MCF 10A (cell line): ENCODE results near the gene OR13C9. TPM values are rescaled to one million over a fixed set of nuclear protein-coding genes. Genes with fewer than 3 reads are reported as not detected.

ENCODE experiments used
- BruUV-seq: library from RNA; stranded (reverse); fragments of 400-500 nt; replicated peaks from 2 replicates; lab custom pipeline; 2021; lab: Mats Ljungman, UMichigan
- CTCF ChIA-PET: fragments of 300-600 bp; sonication (Branson Sonifier 250); formaldehyde crosslinking; extraction: SDS; loops from one replicate; lab custom pipeline; 2021; ENCODE audit warnings: antibody characterized with exemption, inconsistent platforms; lab: Yijun Ruan, JAX
- POLR2A ChIA-PET: fragments of 300-600, 350-650 bp; sonication (Branson Sonifier 250); formaldehyde crosslinking; extraction: SDS; loops from one replicate; lab custom pipeline; 2020; ENCODE audit warnings: antibody characterized with exemption, inconsistent platforms; lab: Yijun Ruan, JAX
- DNase-seq: peaks from one replicate; pipeline ENCODE4 v3.0.0-alpha.2; 2018; ENCODE audit not compliant: unreplicated experiment
- H3K27ac Mint-ChIP-seq: one replicate; pipeline ENCODE4 v1.8.0; 2022; ENCODE audit warnings: mild to moderate bottlenecking, low read depth, mixed read lengths; ENCODE audit not compliant: unreplicated experiment
- H3K27me3 Mint-ChIP-seq: one replicate; pipeline ENCODE4 v1.8.0; 2022; ENCODE audit warnings: mixed read lengths; ENCODE audit not compliant: insufficient read depth, unreplicated experiment
- H3K36me3 Mint-ChIP-seq: one replicate; pipeline ENCODE4 v1.8.0; 2022; ENCODE audit warnings: mild to moderate bottlenecking, moderate library complexity, mixed read lengths; ENCODE audit not compliant: insufficient read depth, unreplicated experiment
- H3K4me1 Mint-ChIP-seq: one replicate; pipeline ENCODE4 v1.8.0; 2022; ENCODE audit warnings: mixed read lengths; ENCODE audit not compliant: insufficient read depth, unreplicated experiment
- H3K4me3 Mint-ChIP-seq: one replicate; pipeline ENCODE4 v1.8.0; 2022; ENCODE audit warnings: mild to moderate bottlenecking, moderate library complexity, mixed read lengths; ENCODE audit not compliant: unreplicated experiment
- H3K9me3 Mint-ChIP-seq: one replicate; pipeline ENCODE4 v1.8.0; 2022; ENCODE audit warnings: mixed read lengths; ENCODE audit not compliant: unreplicated experiment
- intact Hi-C: fragments of 100-400 bp; cut with micrococcal nuclease; formaldehyde crosslinking; loops from 2 replicates; pipeline ENCODE4 v1.14.1; 2022
- total RNA-seq: library from RNA; stranded (reverse); gene quantifications from 2 replicates; pipeline ENCODE4 v1.2.3, GENCODE V29; 2022
- TF ChIP-seq, protein P1 (sequence below): fragments of 200-600 bp; IDR thresholded peaks from one replicate; pipeline ENCODE4 v1.8.0; 2022; ENCODE audit warnings: antibody characterized with exemption, mild to moderate bottlenecking; ENCODE audit not compliant: unreplicated experiment

Gene OR13C9
- total RNA-seq, 1 experiment from 2014 or later, result not detected

DNA sequence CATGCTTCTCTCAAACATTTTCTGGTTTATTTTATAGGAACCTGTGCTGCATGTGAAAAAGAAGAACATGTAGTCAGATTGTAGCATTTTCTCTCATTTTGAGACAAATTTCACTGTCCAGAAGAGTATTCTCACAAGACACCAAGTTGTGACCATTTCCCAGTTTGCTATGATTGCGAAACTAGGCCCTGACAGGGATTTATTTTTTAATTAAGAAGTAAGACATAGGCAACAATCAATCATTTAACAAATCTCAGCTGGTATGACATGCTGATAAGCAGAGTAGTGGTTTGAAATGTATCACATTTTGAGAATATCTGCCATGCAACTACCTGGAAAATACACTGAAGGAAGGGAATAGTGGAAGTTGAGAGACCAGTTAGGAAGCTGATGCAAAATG lies 37.4 kb downstream of the OR13C9 start:
- no TSS peak for BruUV-seq
- Mint-ChIP-seq H3K27me3 (no peaks in the 10 kb centered on the region), H3K4me3 (no peak overlapping the region), H3K9me3 (no peaks in the 10 kb centered on the region), H3K4me1 (no peaks in the 10 kb centered on the region), H3K36me3 (no peaks in the 10 kb centered on the region), H3K27ac (no peak overlapping the region)
- ChIA-PET CTCF (interaction anchor here (0.6 kb wide), 1 partner anchor 115 kb away, joined by 4 read pairs; no protein-coding TSS in a partner anchor), POLR2A (no interaction called here)
- TF ChIP-seq, protein P1, sequence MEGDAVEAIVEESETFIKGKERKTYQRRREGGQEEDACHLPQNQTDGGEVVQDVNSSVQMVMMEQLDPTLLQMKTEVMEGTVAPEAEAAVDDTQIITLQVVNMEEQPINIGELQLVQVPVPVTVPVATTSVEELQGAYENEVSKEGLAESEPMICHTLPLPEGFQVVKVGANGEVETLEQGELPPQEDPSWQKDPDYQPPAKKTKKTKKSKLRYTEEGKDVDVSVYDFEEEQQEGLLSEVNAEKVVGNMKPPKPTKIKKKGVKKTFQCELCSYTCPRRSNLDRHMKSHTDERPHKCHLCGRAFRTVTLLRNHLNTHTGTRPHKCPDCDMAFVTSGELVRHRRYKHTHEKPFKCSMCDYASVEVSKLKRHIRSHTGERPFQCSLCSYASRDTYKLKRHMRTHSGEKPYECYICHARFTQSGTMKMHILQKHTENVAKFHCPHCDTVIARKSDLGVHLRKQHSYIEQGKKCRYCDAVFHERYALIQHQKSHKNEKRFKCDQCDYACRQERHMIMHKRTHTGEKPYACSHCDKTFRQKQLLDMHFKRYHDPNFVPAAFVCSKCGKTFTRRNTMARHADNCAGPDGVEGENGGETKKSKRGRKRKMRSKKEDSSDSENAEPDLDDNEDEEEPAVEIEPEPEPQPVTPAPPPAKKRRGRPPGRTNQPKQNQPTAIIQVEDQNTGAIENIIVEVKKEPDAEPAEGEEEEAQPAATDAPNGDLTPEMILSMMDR, result no peak
- DNase-seq, result no peak
- intact Hi-C loops, result no loop called here

DNA sequence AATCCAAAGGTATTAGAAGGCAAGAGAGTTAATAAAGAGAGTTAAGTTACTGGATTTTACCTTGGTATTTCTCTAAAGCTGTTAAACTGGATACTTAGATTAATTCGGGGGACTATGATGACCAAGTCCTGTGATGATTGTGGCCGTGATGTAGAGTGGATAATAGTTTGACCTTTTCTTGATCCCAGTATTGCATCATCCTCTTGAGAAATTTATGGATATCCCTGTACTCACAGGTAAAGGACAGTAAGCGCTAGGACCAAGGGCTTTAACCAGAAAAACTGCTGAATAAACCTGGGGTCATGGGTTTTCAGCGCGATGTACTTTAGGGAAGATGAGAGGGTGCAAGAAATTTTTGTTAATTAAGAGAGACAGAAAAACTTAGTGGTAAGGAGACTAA lies 40.7 kb downstream of the OR13C9 start:
- POLR2A ChIA-PET, result no interaction called here
- intact Hi-C loops, result no loop called here
- Mint-ChIP-seq H3K36me3 (no peaks in the 10 kb centered on the region), H3K27ac (no peak overlapping the region), H3K27me3 (no peaks in the 10 kb centered on the region), H3K4me1 (no peaks in the 10 kb centered on the region), H3K9me3 (peaks cover 16% of the 10 kb centered on the region), H3K4me3 (no peak overlapping the region)
- peak; percentile 4 for DNase-seq
- TF ChIP-seq, protein P1, result no peak
- BruUV-seq, result no TSS peak
- CTCF ChIA-PET, result no interaction called here

DNA sequence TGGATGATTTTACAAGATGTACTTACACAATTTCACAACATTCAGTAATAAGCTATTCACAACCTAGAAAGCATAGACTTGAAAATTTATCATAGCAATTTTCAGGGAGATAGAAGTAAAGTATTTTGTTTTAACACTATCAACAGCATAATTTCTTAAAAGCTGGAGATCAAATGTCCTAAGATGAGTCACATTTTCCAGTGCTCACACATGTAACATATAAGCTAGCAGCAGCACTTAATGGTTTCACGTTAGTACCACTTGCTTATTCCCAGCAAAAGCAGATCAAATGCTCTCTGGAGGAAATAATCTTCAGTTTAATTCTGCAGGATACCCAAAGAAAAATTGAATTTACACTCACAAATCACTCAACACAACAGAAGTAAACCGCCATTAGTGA lies 42.5 kb downstream of the OR13C9 start:
- H3K27me3 Mint-ChIP-seq, result no peaks in the 10 kb centered on the region
- intact Hi-C loops, result no loop called here
- H3K27ac Mint-ChIP-seq, result no peak overlapping the region
- TF ChIP-seq, protein P1, result no peak
- no peaks in the 10 kb centered on the region for H3K4me1 Mint-ChIP-seq
- H3K36me3 Mint-ChIP-seq, result no peaks in the 10 kb centered on the region
- no peak overlapping the region for H3K4me3 Mint-ChIP-seq
- CTCF ChIA-PET, result no interaction called here
- POLR2A ChIA-PET, result interaction anchor here (1.3 kb wide), 1 partner anchor 32 kb away, joined by 3 read pairs; no protein-coding TSS in a partner anchor
- no peak for DNase-seq
- H3K9me3 Mint-ChIP-seq, result peaks cover 19% of the 10 kb centered on the region
- no TSS peak for BruUV-seq

DNA sequence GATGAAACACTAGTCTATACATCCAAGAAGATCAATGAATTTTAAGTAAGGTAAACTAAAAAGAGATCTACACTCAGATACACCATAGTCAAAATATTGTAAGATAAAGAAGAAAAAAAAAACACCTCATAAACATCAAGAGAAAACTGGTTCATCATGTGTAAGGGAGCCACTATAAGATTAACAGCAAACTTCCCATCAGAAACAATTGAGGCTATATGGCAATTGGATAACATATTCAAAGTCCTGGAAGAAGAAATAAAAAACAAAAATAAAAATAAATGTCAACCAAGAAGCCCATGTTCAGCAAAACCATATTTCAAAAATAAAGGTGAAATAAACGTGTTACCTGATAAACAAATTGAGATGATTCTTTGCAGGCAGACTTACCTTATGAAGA lies 45.4 kb downstream of the OR13C9 start:
- Mint-ChIP-seq H3K36me3 (no peaks in the 10 kb centered on the region), H3K27me3 (no peaks in the 10 kb centered on the region), H3K27ac (no peak overlapping the region), H3K9me3 (peaks cover 19% of the 10 kb centered on the region), H3K4me3 (no peak overlapping the region), H3K4me1 (no peaks in the 10 kb centered on the region)
- no peak for DNase-seq
- ChIA-PET CTCF (no interaction called here), POLR2A (no interaction called here)
- TF ChIP-seq, protein P1, result no peak
- intact Hi-C loops, result no loop called here
- no TSS peak for BruUV-seq
